Measurements from ENCODE around the gene VGLL3. TPM values are rescaled to one million over a fixed set of nuclear protein-coding genes. Genes with fewer than 3 reads are reported as not detected.
A peak's percentile ranks its signal among the peaks of the same experiment; 100 is the strongest.

The VGLL3 gene
- total and polyA plus RNA-seq, 2 of the 4 experiments (the other 2 are of a cell fraction) = 46.2 to 97.3 TPM

- WGBS, 2 experiments (ENCODE audit: extremely low coverage in 2 of 2, insufficient read length in 1 of 2) = no CpG with 5 or more reads among the region's 3 CpGs
- peak overlapping the region; percentile 21; the same call in 1 of the 2 replicates for H4K5ac ChIP-seq (ENCODE audit: low read depth, low read length)
- no TSS peak for BruUV-seq (replicated peaks)
- H3K9me1 ChIP-seq (ENCODE audit: insufficient read depth, low read length) = peaks cover 9% of the 10 kb centered on the region
- H3K9ac ChIP-seq (ENCODE audit: low read depth, low read length) = no peak overlapping the region
- peaks cover 13% of the 10 kb centered on the region for H3K4me1 ChIP-seq (ENCODE audit: control insufficient read depth, insufficient read depth, low read length)
- peaks cover 44 to 53% of the 10 kb centered on the region in 2 experiments for H3K79me1 ChIP-seq (ENCODE audit: low read depth in 1 of 2, low read length in 2 of 2)
- in situ Hi-C loops (cut with MboI; ENCODE audit: low sequenced_read_pairs) (no loop called here), intact Hi-C loops (cut with micrococcal nuclease) (no loop called here), dilution Hi-C loops (cut with HindIII; ENCODE audit: low sequenced_read_pairs, unreplicated experiment) (no loop called here)
- no peak for ATAC-seq (ENCODE audit: low read depth)
- no peak overlapping the region for H2BK5ac ChIP-seq (ENCODE audit: low read depth, low read length, poor library complexity, severe bottlenecking)
- peaks cover 2% of the 10 kb centered on the region; the same call in 1 of the 2 replicates for H4K20me1 ChIP-seq (ENCODE audit: insufficient read depth, low read length)
- H3K4me2 ChIP-seq (ENCODE audit: low read depth, low read length) = no peak overlapping the region
- no peak overlapping the region for H3K4me3 ChIP-seq (ENCODE audit: insufficient read depth, low read depth, low read length)
- CTCF ChIA-PET = no interaction called here
- no peak overlapping the region for H2BK20ac ChIP-seq (ENCODE audit: low read depth, low read length)
- no peaks in the 10 kb centered on the region for H3K9me3 ChIP-seq (ENCODE audit: control insufficient read depth, insufficient read depth, low read length)
- no peak overlapping the region for H2BK120ac ChIP-seq (ENCODE audit: low read depth, low read length)
- H2AK5ac ChIP-seq (ENCODE audit: low read depth, low read length) = no peak overlapping the region
- no peak overlapping the region for H3K56ac ChIP-seq (ENCODE audit: extremely low read depth, insufficient read depth, low read length)
- H4K91ac ChIP-seq (ENCODE audit: insufficient read depth, low read depth, low read length) = no peak overlapping the region
- H3K27ac ChIP-seq (ENCODE audit: insufficient read depth, low read length) = no peak overlapping the region
- peaks cover 31% of the 10 kb centered on the region for H3K36me3 ChIP-seq (ENCODE audit: control insufficient read depth, insufficient read depth, low read length)
- 0 out of 4 replicates have a peak overlapping the region, but pooled peaks of 1 of the 2 experiments have one; percentile 10 for H4K8ac ChIP-seq (ENCODE audit: low read depth in 2 of 2, low read length in 2 of 2)
- DNase-seq = no peak
- TF ChIP-seq MAZ (IDR thresholded peaks at IDR 0.05; ENCODE audit: borderline replicate concordance, low read depth, low read length) = no peak
- TF ChIP-seq RAD21 (IDR thresholded peaks at IDR 0.05; ENCODE audit: low read length) = no peak
- TF ChIP-seq SMC3 (IDR thresholded peaks at IDR 0.05; ENCODE audit: low read depth, low read length) = no peak
- no peak for TF ChIP-seq BHLHE40 (IDR thresholded peaks at IDR 0.05; ENCODE audit: low read depth, low read length)
- TF ChIP-seq NFE2L2 (IDR thresholded peaks at IDR 0.05; ENCODE audit: low read depth, low read length) = peak; percentile 44
- peak; percentile 33; the same call in 1 of the 2 replicates for TF ChIP-seq MAFK (IDR thresholded peaks at IDR 0.05; ENCODE audit: low read depth, low read length)
- no peak overlapping the region for H2AK9ac ChIP-seq (replicated peaks; ENCODE audit: low read depth, low read length, poor library complexity)
- no peaks in the 10 kb centered on the region for H3K27me3 ChIP-seq (ENCODE audit: control insufficient read depth, insufficient read depth, low read length)
- no peak overlapping the region for H2AFZ ChIP-seq (replicated peaks; ENCODE audit: low read length, poor library complexity)
- POLR2A ChIA-PET (ENCODE audit: unreplicated experiment) = no interaction called here
- H3K23ac ChIP-seq (ENCODE audit: low read depth, low read length) = no peak overlapping the region
- no peak overlapping the region for H2BK15ac ChIP-seq (ENCODE audit: low read depth, low read length)
- no peak overlapping the region for H3K18ac ChIP-seq (ENCODE audit: low read depth, low read length)
- H3K14ac ChIP-seq (replicated peaks; ENCODE audit: low read depth, low read length) = no peak overlapping the region
- 0 out of 2 replicates have a peak overlapping the region, but pooled peaks have one; percentile 2 for H3K4ac ChIP-seq (ENCODE audit: low read depth, low read length)
Measured at GRCh38 chr3:86965166-86965565, 25.8 kb downstream of the VGLL3 start.
